SK-N-MC (cell line): ENCODE results near the gene RBM26.

Source experiments
- DNase-seq: peaks from one replicate; pipeline ENCODE4 v3.0.0-alpha.2; 2011; ENCODE audit warnings: low read depth, low spot score
- H3K27ac ChIP-seq: fragments of 200-600 bp; sonication (generic); 2 replicates; pipeline ENCODE4 v1.5.1; 2016; ENCODE audit warnings: mixed run types
- H3K36me3 ChIP-seq: fragments of 200-600 bp; sonication (generic); 2 replicates; pipeline ENCODE4 v1.6.1; 2017; ENCODE audit warnings: antibody characterized with exemption, low read length, mixed read lengths; ENCODE audit not compliant: insufficient read depth
- H3K4me3 ChIP-seq: fragments of 200-600 bp; sonication (generic); 2 replicates; pipeline ENCODE4 v1.5.1; 2016
- H3K9ac ChIP-seq: fragments of 200-600 bp; sonication (generic); 2 replicates; pipeline ENCODE4 v1.8.0; 2017; ENCODE audit warnings: mixed run types, mixed read lengths; ENCODE audit not compliant: insufficient read length
- H3K9me3 ChIP-seq: fragments of 200-600 bp; sonication (generic); 2 replicates; pipeline ENCODE4 v1.6.1; 2017; ENCODE audit warnings: low read depth, mild to moderate bottlenecking, antibody characterized with exemption, low read length, moderate library complexity, mixed read lengths
- EZH2 ChIP-seq: fragments of 200-600 bp; sonication (generic); IDR thresholded peaks from one replicate; pipeline ENCODE4 v1.6.1; 2017; ENCODE audit warnings: antibody characterized with exemption
- FOXP2 ChIP-seq: optimal IDR thresholded peaks from 2 replicates; pipeline ENCODE3; 2011; ENCODE audit warnings: mild to moderate bottlenecking, moderate library complexity; ENCODE audit not compliant: insufficient read depth; ENCODE audit errors: extremely low read length, control extremely low read depth
- POLR2AphosphoS5 ChIP-seq: IDR thresholded peaks from 2 replicates; pipeline ENCODE4 v1.6.1; 2012; ENCODE audit warnings: mild to moderate bottlenecking, low read depth, low read length, borderline replicate concordance

Gene RBM26

DNA sequence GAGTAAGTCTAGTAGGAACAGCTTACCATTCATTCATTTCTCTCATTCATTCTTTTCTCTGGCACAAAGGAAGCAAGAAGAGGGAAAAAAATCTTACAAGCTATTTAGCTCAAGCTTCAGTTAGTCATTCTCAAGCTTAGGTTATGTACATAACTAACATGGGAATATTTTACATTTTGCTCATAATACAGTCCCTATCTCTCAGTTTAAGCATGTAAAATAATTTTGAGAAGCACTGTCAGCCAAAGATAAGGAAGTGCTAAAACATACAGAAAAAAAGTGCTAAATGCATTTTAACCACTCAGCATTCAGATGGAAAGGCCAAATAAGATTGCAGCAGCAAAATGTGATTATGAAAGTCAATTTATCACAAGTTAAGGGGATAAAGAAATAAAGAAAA, 7.9 kb downstream of the RBM26 start:
- no peak for DNase-seq
- no peak overlapping the region for H3K4me3 ChIP-seq
- TF ChIP-seq EZH2 = no peak
- no peak for TF ChIP-seq POLR2AphosphoS5
- TF ChIP-seq FOXP2 = no peak
- no peak overlapping the region for H3K27ac ChIP-seq
- no peak overlapping the region for H3K9ac ChIP-seq
- H3K9me3 ChIP-seq = peaks cover 35% of the 10 kb centered on the region
- H3K36me3 ChIP-seq = peaks cover 100% of the 10 kb centered on the region

DNA sequence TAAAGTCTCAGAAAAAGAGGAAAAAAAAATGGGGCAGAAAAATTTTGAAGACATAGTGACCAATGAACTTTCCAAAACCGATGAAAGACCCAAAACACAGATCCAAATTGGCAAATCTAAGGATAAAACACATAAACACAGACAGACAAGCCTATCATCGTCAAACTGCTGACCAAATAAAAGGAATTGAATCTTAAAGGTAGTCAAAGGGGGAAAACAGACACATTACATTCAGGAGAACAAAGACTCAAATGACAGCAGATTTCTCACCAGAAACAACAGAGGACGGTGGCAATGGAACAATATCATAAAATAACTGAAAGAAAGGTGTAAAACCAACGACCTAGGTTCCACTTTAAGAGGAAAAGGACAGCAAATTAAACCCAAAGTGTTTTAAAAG, 10.2 kb downstream of the RBM26 start:
- TF ChIP-seq EZH2 = no peak
- TF ChIP-seq POLR2AphosphoS5 = no peak
- H3K36me3 ChIP-seq = peaks cover 93% of the 10 kb centered on the region
- DNase-seq = no peak

DNA sequence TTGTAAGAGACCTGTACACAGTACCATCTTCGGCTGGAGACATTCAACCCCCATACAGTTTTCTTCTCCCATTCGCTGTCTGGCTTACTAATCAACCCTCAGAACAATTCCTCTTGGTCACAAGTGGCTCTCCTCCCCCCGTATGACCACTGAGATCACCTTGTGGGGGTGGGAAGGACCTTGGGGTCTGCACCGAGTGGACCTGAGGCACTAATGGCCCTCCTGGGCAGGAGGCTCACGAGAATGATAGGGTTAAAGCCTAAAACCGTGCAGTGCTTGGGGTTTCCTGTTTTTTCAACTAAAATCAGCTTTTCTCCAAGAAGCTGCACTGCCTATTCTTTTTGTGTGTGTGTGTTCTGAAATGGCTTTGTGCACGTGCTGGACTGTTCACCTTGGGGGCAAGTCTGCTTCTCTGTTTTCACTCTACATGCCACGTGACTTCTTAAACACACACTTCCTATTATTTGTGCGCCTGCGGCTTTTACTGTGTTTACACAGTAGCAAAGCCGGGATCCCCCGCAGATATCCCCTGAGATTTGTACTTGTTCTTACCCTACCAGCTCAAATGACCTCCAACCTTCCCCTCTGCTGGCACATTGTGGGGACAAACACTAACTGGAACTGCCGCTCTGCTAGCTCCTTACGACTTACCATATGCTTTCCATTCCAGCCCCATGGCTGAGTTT, 12.3 kb downstream of the RBM26 start:
- no peak for DNase-seq
- Histone ChIP-seq H3K36me3 (peaks cover 91% of the 10 kb centered on the region), H3K27ac (no peak overlapping the region), H3K4me3 (no peak overlapping the region), H3K9me3 (peaks cover 26% of the 10 kb centered on the region), H3K9ac (no peak overlapping the region)
- TF ChIP-seq EZH2 (no peak), POLR2AphosphoS5 (no peak), FOXP2 (no peak)

More for the DNA sequence above, 10.2 kb downstream of the RBM26 start:
- Histone ChIP-seq H3K9ac (no peak overlapping the region), H3K27ac (no peak overlapping the region), H3K9me3 (peaks cover 35% of the 10 kb centered on the region), H3K4me3 (no peak overlapping the region)

DNA sequence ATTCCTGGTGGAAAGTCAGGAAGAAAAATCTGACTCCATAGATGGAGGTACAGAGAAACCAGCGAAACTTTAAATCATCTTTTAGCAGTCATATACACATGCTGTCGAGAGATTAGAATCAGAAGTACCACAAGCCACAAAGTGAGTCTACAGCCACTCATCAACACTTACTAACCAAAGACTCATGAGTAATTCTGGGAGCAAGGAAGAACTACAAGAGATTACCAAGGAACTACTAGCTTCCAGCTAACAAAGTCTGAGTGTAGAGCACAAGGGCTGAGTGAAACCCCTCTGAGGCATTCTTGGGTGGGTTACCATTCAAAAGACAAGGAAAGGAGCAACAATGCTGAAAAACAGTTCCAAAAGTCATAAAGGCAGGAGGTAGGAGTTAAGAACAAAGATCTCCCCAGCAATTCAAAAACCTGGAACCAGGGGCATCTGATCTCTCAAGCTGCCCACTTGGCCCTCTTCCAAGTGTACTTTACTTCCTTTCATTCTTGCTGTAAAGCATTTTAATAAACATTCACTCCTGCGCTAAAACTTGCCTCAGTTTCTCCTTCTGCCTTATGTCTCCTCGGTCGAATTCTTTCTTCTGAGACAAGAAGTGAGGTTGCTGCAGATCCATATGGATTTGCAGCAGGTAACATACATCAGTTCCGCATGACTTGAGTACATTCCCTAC, 13.0 kb downstream of the RBM26 start:
- H3K9me3 ChIP-seq = peaks cover 24% of the 10 kb centered on the region
- TF ChIP-seq EZH2 (no peak), FOXP2 (no peak), POLR2AphosphoS5 (no peak)
- H3K4me3 ChIP-seq = no peak overlapping the region
- no peak overlapping the region for H3K27ac ChIP-seq
- peaks cover 90% of the 10 kb centered on the region for H3K36me3 ChIP-seq
- H3K9ac ChIP-seq = no peak overlapping the region
- no peak for DNase-seq

DNA sequence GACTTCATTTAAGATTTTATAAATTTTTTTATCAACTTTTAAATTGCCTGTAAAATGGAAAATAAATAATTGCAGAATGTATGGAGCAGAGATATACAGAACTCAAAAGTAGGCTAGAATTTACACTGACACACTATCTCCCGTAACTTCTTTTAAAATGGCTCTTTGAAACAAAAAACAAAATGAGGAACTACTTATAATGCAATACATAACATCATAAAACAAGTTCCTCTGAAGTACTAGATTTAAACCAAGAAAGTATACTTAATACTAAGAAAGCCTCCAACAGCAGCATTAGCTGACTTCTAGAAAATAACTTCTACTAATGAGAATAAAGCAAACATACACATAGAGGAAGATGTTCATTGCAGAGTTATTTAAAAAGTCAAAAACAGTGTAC, 17.0 kb downstream of the RBM26 start:
- no peak for TF ChIP-seq POLR2AphosphoS5
- TF ChIP-seq FOXP2 = no peak
- TF ChIP-seq EZH2 = no peak
- no peak overlapping the region for H3K9ac ChIP-seq
- peaks cover 80% of the 10 kb centered on the region for H3K36me3 ChIP-seq
- no peak overlapping the region for H3K27ac ChIP-seq
- no peak overlapping the region for H3K4me3 ChIP-seq
- no peak for DNase-seq
- peaks cover 9% of the 10 kb centered on the region for H3K9me3 ChIP-seq

DNA sequence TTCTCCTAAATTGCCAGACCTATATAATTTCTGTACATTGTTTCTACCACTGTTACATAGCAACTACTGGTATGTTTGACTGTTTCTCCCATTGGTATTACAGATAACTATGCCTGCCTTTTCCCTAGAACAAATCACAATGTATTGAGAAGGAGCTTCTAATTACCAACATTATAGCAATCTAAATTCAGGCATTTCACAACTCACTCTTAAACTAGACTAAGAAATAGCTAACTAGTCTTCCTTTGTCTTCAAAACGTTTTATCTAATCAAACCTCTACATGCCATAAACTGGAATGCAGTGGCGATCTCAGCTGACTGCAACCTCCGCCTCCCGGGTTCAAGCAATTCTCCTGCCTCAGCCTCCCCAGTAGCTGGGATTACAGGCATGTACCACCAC, 18.2 kb downstream of the RBM26 start:
- Histone ChIP-seq H3K36me3 (peaks cover 79% of the 10 kb centered on the region), H3K4me3 (no peak overlapping the region), H3K27ac (no peak overlapping the region), H3K9me3 (peaks cover 15% of the 10 kb centered on the region), H3K9ac (no peak overlapping the region)
- TF ChIP-seq FOXP2 = no peak
- no peak for DNase-seq

DNA sequence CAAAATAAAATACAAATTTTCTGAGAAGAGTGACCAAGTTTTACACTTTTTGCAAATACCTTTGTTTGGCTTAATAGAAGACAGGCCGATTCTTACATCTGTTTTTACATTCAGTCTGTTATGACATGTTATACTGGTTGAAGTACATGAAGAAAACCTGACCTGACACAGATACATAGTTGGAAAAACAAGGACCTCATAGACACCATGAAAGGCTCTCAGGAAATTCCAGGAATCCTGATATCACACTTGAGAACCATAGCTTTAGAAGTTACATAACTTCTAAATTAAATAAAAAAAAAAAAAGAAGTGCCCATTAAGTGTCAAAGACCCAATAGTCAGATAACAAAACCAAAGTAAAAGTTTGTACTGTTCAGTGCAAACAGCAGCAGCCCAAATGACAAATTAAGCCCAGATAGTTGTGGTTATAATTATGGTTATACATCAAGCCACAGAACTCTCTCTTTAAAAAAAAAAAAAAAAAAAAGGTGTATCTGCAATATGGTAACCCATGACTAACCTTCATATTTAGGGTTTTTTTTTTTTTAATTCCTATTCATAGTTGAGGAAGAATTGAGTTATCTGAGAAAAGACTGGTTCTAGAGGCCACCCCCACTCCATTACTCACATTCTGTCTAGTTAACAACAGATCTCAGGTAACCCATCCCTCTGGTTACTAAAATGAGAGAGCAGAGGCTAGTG, 19.8 kb downstream of the RBM26 start:
- DNase-seq = no peak
- H3K9ac ChIP-seq = no peak overlapping the region
- H3K27ac ChIP-seq = no peak overlapping the region
- peaks cover 84% of the 10 kb centered on the region for H3K36me3 ChIP-seq
- TF ChIP-seq EZH2 (no peak), POLR2AphosphoS5 (no peak), FOXP2 (no peak)
- H3K4me3 ChIP-seq = no peak overlapping the region
- peaks cover 18% of the 10 kb centered on the region for H3K9me3 ChIP-seq

DNA sequence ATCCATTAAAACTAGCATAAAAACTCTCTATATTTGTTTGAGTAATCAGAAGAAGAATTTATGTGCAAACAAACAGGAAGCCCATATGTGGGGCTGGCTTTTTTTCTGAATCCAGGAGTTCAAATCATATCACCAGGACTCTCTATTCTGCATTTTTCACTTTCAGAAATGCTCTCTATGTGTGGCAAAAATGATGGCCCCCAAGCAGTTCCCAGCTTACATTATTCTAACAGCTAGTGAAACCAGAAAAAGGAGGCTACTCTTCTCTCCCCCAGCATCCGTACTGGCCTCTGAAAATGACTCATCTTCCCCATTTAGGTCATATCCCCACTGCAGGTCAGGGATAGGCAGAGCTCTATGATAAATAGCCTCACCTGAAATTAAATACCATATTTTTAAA, 20.4 kb downstream of the RBM26 start:
- H3K9ac ChIP-seq = no peak overlapping the region
- no peak for TF ChIP-seq FOXP2
- TF ChIP-seq EZH2 = no peak
- no peak for TF ChIP-seq POLR2AphosphoS5
- H3K4me3 ChIP-seq = no peak overlapping the region
- H3K9me3 ChIP-seq = peaks cover 18% of the 10 kb centered on the region
- DNase-seq = no peak
- no peak overlapping the region for H3K27ac ChIP-seq
- peaks cover 83% of the 10 kb centered on the region for H3K36me3 ChIP-seq
